Measurements from ENCODE around the gene RPTOR.

RPTOR gene

DNA sequence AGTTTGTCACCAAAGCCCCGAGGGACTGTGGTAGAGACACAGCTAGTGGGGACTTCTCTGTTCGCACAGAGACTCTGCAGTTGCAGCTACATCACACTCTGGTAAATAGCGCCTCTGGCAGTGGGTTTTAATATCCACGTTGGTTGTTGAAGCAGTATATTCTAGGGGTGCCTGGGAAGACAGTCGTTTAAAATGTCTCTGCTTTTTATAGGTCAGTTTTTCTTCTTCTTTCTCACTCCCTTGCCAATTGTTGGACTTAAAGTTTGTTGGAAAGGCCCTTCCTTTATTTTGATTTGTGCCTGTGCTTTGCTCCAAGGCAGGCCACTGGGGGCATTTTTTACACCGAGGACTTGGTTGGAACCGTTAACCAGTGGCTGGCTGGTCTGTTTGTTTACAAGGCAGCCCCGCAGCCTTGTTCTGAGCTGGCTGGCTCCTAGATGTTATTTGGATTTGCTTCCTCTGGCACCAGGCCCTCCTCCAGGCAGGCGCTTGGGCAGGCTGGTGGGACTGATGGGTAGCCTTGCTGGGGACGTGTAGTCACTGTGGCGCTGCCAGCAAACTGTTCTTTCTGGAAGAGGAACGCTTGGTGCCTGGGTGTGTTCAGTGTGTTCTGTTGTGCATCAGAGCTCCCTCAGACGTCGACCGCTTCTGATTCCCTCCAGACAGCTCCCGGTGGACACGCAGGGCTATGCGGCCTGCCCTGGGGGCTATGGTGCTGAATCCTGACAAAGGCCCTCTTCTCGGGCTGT, 228.8 kb downstream of the RPTOR start:
- no peak for DNase-seq

DNA sequence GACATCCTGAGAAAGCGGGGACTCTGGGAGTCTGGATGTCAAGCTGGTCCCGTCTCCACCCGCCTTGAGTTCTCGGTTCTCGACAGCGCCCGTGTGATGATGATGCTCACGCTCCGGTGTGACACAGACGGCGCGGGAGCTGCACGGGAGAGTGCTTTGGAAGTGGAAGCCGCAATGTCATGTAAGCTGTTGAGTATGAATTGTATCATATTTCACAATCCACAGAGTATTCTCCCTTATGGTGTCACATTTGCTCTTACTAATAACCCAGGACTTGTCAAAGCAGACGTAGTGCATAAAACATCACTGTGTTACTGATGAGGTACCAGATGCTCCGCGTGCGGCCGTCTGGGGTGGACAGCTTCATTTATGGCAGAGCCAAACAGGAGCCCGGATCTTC, 229.5 kb downstream of the RPTOR start:
- no peak for DNase-seq

- DNase-seq = no peak
Measured at GRCh38 chr17:80774643-80775281, 230.1 kb downstream of the RPTOR start.

DNA sequence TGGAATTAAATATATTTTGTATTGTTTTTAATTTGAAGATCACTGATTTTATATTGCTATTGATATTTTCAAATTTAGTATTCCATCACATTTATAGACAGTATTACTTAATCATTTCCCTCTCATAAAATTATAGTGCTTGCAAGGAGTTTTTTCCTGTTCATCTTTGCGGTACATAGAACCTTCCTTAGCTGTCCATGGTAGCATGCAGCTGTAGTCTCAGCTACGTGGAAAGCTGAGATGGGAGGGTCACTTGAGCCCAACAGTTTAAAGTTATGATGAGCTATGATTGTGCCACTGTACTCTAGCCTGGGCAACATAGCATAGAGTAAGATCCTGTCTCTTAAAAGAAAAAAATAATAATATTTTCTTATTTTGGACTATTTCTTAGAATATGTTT, 231.2 kb downstream of the RPTOR start:
- DNase-seq = no peak

- no peak for DNase-seq
Measured at GRCh38 chr17:80777274-80777673, 232.6 kb downstream of the RPTOR start.

DNA sequence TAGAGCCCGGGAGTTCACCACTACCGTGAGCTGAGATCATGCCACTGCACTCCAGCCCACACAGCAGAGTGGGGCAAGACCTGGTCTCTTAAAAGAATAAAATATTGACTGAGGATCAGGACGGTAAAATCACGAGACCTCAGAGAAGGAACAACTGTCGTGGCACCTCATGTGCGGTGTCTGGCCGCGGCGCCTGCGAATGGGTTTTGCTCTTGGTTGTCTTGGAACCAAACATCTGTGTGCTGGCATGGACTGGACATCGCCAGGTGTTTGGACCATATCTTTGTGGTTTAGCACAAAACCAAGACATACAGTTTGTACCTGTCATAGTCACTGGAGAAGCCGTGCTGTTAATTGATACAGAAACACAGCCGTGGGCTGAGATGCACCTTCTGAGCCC, 234.1 kb downstream of the RPTOR start:
- DNase-seq = no peak

GRCh38 chr17:80779336-80779735, 234.7 kb downstream of the RPTOR start:
- DNase-seq = no peak

GRCh38 chr17:80779961-80780380, 235.3 kb downstream of the RPTOR start:
- DNase-seq = no peak

DNA sequence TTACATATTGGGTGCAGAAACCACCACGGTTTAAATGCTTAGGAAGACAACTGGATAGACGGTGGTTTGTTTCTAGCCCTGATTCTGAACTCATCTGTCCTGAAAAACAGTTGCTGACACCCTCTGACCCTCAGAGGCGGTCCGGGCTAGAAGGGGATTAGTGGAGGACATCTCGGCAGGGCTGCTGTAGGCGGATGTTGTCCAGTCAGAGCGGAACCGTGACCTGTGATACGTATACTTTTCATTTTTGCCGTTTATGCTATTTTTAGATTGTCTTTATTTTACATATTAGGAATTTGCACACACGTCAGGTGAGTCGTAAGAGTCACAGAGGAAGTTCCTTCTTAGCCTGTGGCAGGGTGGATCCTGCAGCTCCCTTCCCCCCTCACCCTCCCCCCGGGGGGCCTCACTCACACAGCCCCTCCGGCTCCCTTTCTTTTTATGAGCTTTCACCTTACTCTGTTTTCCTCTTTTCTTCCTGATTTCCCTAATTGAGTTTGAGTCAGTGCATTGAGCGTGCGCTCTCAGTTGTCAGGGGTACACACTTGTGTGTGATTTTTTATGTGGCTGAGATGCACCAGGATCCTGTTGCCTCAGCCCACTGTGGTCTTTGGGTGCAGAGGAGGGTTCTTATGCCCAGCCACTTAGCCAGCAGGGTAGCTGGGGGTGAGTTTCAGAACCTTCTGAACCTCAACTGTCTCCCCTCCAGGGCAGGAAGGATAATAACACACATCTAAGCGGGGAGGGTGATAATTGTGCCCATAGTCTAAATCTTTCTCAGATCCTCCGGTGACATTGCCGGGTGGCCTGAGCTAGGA, 236.0 kb downstream of the RPTOR start:
- no peak for DNase-seq

DNA sequence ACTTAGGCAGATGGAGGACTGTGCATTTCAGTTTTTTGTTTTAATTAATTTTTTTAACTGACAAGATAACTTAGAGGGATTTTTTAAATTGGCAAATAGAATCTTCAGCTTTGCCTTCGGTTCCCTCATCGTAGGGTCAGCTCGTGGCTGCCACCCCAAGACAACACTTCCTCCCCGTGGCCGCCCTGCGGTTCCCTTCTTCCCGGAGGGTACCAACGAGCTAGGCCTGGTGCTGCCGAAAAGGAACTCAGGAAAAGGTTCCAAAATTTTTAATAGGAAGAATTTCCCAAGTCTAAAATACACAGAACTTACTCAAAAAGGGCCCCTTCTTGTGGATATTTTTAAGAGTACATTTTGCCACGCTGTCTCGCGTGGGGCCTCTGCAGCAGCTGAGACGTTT, 236.6 kb downstream of the RPTOR start:
- no peak for DNase-seq

- DNase-seq = no peak
Measured at GRCh38 chr17:80781807-80782277, 237.2 kb downstream of the RPTOR start.

GRCh38 chr17:80782536-80783427, 238.1 kb downstream of the RPTOR start:
- DNase-seq = no peak

GRCh38 chr17:80783486-80783885, 238.8 kb downstream of the RPTOR start:
- DNase-seq = no peak

GRCh38 chr17:80783971-80784370, 239.3 kb downstream of the RPTOR start:
- no peak for DNase-seq

GRCh38 chr17:80785477-80786178, 241.0 kb downstream of the RPTOR start:
- no peak for DNase-seq

DNA sequence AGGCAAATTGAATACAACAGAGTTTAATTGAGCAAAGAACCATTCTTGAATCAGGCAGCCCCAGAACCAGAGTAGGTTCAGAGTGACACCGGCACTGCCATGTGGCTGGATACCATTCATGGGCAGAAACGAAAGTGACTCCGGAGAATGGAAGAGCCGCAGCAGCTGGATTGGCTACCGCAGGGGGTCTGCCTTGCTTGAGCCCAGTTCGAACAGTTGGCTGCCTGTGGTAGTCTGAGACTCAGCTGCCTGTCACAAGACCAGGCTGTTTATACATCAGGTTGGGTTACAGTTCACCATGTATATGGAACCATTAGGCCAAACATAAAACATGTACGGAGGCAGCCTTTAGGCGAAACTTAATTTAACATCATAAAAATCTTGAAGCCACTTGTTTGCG, 241.8 kb downstream of the RPTOR start:
- DNase-seq = no peak

DNA sequence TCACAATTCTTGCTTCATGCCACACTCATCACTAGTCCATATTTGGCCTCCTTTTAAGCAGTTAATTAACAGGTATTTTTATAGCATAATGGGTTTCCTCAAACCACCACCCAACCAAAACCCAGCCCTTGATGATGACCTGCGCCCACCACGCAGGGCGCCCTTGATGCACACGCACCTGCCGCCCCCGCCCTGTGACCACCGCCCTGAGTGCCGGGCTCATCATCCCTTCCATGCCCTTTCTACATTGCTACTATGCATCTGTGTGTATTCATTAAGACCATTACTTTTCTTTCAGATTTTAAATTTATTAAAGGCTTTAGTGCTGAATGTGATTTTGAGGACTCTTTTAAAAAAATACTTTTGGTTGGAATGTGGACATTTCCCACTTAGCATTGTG, 242.2 kb downstream of the RPTOR start:
- DNase-seq = no peak

DNA sequence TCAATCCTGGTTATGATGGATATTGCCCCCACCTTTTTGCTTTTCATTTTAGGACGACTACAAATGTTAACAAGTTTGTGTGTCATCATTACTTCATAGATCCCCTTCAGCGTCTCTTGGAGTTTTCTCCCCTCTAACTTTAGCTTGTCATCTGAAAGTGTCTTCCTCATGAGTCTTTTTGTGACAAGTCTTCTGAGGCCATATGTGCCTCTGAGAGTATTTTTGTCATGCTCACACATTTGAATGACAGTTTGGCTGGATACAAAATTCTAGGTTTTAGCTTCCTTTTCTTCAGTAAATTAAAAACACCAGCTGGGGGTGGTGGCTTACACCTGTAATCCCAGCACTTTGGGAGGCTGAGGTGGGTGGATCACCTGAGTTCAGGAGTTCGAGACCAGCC, 243.2 kb downstream of the RPTOR start:
- DNase-seq = no peak

GRCh38 chr17:80789356-80789902, 244.8 kb downstream of the RPTOR start:
- no peak for DNase-seq

DNA sequence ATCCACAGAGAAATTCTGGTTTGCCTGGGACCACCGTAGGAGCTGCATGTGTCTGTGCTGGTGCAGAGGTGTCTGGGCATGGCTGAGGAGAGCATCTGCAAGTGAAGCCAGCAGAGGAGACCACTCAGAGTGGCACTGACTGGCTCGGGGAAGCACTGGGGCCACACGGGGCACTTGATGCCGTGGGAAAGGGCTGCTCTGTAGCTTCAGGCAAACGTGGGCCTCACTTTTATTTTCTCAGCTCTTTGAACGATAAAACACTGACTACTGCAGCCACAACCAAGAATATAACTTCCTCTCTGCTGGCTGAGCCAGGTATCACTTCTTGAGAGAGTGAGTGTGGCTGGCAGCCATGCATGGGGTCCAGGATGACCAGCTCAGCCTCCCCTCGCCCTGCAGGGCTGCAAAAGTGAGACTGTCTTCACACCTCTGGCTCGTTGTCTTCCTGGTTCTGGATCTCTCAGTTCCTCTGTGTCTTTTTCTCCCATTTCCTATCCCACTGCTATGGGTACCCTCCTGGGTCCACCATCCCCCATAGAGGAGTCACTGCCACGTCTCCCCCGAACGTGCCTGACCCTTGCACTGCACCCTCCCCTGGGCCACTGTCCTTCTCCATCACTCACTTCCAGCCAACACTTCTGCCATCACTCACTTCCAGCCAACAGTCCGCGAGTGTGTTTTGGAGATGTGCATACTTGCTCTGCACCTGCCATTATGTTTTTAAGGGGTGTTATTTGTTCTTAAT, 245.6 kb downstream of the RPTOR start:
- no peak for DNase-seq
